GM18499 (cell line): ENCODE data around the gene DOLPP1.

Experiments used
- ATAC-seq: cut with Tn5 transposase; IDR thresholded peaks from one replicate; pipeline ENCODE4 v1.9.1; 2021; ENCODE audit warnings: moderate number of reproducible peaks; ENCODE audit not compliant: insufficient read depth, unreplicated experiment

Gene DOLPP1

GRCh38 chr9:129093602-129094386 lies 12.9 kb downstream of the DOLPP1 start:
- no peak for ATAC-seq

DNA sequence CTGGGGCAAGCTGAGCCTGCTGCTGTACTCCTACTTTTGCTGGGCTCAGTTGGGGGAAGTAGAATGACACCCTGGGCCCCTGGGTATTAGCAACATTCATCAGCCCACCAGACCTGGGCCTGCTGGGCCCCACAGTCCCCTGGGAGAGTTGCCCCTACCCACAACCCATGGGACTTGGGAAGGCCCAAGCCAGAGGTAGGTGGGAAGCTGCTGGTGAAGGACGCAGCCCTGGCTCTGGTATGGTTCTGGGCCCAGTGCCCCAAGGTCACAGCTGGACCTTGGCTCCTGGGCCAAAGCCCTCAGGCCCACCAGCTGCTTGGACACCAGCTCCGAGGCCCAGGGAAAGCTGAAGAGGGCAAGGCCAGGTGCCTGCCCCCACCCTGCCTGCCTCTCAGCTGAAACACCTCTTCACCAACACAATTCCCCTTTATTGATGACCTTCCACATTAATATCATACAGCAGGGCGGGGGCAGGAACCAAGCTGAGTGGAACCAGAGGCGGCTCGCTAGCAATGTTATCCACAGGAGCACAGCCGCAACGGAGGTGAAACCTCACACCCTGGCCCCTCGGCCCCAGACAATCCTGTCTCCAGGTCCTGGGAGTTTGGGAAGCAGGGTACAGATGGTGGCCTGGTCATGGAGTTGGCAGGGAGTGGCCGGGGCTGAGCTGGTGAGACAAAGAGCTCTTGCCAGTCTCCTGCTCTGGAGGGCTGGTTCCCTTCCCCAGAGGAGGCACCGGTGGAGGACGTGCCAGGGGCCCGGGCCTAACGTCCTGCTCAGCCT lies 13.7 kb downstream of the DOLPP1 start:
- ATAC-seq, result no peak

DNA sequence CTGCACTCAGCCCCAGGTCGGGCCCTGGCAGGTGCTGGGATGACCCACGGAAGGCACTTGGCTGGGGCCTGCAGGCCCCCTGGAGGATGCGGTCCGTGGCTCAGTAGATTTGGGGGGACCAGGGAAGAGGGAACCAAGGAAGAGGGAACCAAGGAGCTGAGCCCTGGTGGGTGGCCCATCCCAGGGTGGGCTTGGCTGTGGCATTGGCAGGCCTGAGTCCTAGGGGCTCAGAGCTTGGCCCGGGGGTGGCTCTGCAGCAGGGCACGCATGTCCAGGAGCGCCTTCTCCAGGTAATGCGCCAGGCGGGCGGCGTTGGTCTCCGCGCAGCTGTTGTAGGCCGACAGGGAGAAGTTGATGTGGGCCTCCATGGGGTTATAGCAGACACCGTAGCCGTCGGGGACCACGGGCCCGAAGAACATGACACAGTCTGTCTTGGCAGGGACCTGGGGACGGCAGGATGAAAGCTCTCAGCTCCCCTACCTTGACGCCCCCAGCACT lies 14.3 kb downstream of the DOLPP1 start:
- no peak for ATAC-seq

DNA sequence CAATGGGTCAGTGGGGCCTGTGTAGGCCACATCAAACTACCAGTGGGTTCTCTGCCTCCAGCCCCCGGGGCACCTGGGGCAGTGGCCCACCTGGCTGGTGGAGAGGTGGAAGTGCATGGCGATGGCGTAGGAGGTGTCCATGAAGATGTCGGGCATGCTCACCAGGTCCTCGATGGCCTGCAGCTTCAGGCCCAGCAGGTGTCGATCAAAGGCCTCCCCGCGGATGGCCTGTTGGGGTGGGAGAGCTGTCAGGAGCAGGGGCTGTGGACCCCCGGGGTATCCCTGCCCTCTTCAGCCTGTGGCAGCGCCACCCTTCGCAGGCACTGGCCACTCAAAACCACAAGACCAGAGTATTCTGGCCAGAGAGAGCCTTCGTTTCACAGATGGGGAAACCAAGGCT lies 15.0 kb downstream of the DOLPP1 start:
- no peak for ATAC-seq

GRCh38 chr9:129097671-129098306 lies 16.9 kb downstream of the DOLPP1 start:
- ATAC-seq, result no peak

- ATAC-seq, result no peak
Measured at GRCh38 chr9:129098328-129098727, 17.4 kb downstream of the DOLPP1 start.

- ATAC-seq, result no peak
Measured at GRCh38 chr9:129100383-129101169, 19.7 kb downstream of the DOLPP1 start.

DNA sequence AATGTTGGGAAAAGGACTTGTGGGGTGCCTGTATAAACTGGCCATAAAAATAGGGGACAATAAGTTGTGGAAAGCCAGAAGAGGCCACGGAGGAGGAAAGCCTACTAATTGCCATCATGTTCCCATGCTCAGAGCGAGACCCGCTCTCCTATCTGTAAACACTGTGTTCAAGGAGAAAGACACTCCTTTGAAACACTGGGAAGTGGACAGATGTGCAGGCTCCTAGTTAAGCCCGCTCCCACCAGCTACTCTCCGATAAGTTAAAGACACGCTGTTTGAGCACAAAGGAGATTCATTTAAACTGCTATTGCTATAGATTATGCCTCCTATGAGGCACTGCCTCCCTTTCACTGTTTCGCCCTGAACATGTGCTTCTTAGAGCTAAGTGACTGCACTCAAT lies 20.4 kb downstream of the DOLPP1 start:
- no peak for ATAC-seq

DNA sequence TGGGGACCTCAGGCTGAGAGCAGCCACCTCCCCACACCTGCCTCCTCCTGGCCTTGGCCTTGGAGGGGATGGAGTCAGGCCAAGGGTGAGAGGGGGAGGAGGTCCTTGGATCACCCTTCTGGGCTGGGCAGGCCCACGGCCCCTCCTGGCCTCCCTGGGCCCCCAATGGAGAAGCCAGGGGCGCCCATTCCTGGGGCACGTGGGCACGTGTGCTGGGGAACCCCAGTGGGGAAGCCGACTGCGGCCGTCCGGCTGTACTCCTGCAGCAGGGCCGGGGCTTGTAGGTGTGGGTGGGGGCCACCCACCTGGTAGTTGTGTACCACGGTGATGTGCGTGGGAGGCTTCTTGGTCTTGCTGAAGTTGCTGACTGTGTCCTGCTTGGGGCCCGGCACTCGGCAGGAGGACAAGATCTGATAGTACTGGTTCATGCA lies 21.2 kb downstream of the DOLPP1 start:
- ATAC-seq, result no peak

- no peak for ATAC-seq
Measured at GRCh38 chr9:129102791-129103594, 22.1 kb downstream of the DOLPP1 start.

DNA sequence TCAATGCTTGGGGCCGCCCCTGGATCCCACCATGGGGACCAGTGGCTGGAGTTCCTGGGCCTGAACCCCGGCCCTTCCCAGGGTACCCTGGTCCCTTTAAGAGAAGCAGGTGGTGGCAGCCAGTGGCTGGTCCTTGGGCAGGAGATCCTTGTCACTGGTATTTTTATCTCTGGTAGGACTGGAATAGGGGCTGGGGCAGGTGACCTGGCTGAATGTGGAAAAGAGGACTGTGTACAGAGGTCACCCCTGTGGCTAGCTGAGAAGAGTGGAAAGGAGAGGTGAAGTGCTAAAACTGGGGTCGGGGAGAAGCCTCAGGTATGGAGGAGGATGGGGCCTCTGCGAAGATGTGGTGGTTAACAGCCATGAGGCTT lies 22.7 kb downstream of the DOLPP1 start:
- ATAC-seq, result no peak

- no peak for ATAC-seq
Measured at GRCh38 chr9:129104051-129104450, 23.1 kb downstream of the DOLPP1 start.

DNA sequence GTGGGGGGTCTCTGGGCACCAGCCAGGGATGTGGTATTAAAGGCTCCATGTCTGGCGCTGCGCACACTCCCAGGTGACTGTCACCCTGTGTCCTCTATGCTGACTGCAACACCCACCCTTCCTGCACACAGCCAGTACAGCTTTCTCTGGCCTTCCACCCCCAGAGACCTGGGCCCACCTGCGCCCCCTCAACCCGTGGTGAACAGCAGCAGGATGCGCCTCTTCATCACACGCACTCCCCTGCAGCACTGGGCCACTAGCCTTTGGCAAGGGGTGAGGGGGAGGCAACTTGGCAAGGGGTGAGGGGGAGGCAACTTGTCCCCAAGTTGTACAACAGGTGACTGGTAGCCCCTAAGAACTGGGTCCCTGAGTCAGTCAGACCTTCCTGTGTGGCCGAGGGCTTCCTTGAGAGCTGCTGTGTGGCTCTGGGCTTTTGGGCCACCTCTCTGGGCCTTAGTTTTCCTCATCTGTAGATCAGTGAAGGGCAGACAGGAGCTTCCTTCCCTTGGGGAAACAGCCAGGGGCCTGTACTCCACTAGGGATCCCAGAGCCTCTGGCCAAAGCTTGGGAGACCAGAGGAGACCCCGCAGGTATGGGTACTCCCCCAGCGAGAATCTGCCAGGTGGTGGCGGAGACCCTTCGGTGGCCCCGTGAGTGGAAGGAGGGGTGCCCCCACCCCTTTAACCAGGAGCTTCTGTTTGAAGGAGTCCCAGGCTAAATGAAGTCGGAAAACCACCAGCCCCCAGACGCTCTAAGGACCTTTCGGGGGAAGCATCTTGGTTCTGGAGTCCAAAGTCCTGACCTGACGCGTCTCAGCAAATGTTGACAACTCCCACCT lies 25.2 kb downstream of the DOLPP1 start:
- ATAC-seq, result no peak

GRCh38 chr9:129107651-129108050 lies 26.7 kb downstream of the DOLPP1 start:
- ATAC-seq, result no peak

DNA sequence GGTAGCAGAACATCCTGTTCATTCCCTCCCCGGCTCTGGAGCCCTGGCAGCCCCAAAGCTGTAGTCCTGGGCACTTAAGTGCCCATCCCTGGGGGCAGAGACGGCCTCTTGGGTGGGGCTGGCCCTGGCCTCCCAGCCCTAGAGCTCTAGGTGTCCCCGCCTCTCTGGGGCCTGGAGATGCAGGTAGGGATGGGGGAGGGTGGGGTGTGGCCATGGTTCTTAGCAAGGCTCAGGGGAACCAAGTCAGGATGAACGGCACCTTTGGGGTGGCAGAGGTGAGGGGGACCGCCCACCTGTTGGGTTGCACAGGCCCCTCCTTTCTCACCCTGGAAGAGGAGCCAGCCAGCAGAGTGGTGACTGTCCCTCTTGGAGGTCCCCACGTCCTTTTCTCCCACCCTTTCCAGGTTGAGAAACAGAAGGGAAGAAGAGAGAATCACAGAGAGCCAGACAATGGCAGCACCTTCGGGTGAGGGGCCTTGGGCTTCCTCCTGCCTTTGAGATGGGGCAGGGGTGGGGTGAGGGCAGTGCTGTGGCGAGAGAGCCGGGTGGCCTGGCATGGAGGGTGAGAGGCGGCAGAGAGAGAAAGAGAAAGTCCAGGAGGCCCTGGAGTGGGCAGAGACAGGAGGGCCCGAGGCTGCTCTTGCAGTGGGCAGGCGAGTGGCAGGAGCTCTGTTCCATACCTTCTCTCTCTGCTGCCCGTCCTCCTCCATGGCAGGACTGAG lies 27.3 kb downstream of the DOLPP1 start:
- no peak for ATAC-seq

DNA sequence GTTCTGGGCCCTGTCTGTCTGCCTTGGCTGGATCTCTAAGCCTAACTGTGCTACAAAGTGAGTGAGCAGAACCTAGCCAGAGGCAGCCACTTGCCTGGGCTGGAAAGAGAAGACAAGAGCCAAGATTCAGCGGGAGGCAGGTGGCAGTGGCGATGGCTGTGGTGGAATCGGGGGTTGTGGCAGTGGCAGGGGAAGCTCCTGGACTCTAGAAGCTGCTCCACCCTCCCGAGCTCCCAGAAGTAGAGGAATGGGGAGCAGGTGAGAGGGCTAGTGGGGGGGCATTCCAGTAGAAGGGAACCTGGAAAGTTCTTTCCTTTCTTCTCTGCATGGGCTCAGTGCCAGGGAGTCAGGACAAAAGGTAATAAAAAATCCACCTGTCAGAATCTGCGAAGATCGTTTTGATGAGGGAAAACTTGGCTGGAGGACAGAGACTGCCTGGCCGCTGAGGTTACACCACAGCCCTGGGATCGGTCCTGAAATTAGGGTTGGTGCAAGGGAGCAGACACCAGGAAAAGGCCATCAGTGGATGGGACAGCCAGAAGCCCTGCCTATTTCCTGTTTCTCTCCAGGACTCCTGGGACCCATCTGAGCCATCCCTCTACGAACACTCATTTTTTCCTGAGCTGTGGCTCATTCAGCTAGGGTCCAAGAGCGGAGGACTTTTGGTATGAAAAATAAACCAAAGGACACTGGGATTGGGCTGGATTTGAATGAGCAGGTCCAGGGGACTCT lies 28.1 kb downstream of the DOLPP1 start:
- ATAC-seq, result no peak

GRCh38 chr9:129109537-129109903 lies 28.6 kb downstream of the DOLPP1 start:
- no peak for ATAC-seq
